Left lung (tissue), 10 donors: ENCODE data around the gene VPS37C. TPM values are rescaled to one million over a fixed set of nuclear protein-coding genes. Genes with fewer than 3 reads are reported as not detected.

Experiments
- ATAC-seq: fragments of 200-7000 bp; cut with Tn5 transposase; one replicate; pipeline ENCODE4 v1.9.1; 2020; ENCODE audit warnings: moderate library complexity
- DNase-seq, 4 donors: peaks; one replicate each; pipeline ENCODE4 v3.0.0-alpha.2; 2013 to 2020
- H3K27ac ChIP-seq, 2 donors: fragments of 200-600 bp; sonication (generic) in 1 of 2; one replicate each; pipeline versions ENCODE4 v1.5.0 to v1.8.0; 2020 to 2021
- H3K27me3 ChIP-seq, 2 donors: fragments of 200-600 bp; sonication (generic) in 1 of 2; one replicate each; pipeline versions ENCODE4 v1.5.0 to v1.8.0; 2020 to 2021
- H3K36me3 ChIP-seq, 2 donors: fragments of 200-600 bp; sonication (generic) in 1 of 2; one replicate each; pipeline versions ENCODE4 v1.5.0 to v1.8.0; 2020 to 2021
- H3K4me1 ChIP-seq, 2 donors: fragments of 200-600 bp; one replicate each; pipeline ENCODE4 v1.8.0; 2021
- H3K4me3 ChIP-seq, 2 donors: fragments of 200-600 bp; sonication (generic) in 1 of 2; one replicate each; pipeline versions ENCODE4 v1.5.0 to v1.8.0; 2020 to 2021; ENCODE audit warnings: mild to moderate bottlenecking in 1 of 2
- H3K9me3 ChIP-seq, 2 donors: fragments of 200-600 bp; sonication (generic) in 1 of 2; one replicate each; pipeline versions ENCODE4 v1.5.0 to v1.8.0; 2020 to 2021
- intact Hi-C, 2 donors: fragments of 100-400 bp; cut with DNase I; formaldehyde crosslinking; loops; one replicate each; pipeline versions ENCODE4 v1.11.2 to v1.14.2; 2022
- polyA plus RNA-seq, 6 donors: library from polyadenylated mRNA; unstranded; fragments of 120-200 nt; gene quantifications; one replicate each; pipeline ENCODE4 v1.2.1, GENCODE V29; 2013; ENCODE audit not compliant: insufficient read length in 6 of 6
- total RNA-seq, 2 donors: library from RNA; stranded (reverse); fragmentation: NEBNext Ultra II Directional; extraction: Animal tissue kit (Norgen Biotek cat#: 25700); gene quantifications; one replicate each; pipeline ENCODE4 v1.2.1, GENCODE V29; 2021
- TF ChIP-seq, protein P1 (sequence below), 2 donors: fragments of 200-600 bp; sonication (generic) in 1 of 2; IDR thresholded peaks; one replicate each; pipeline versions ENCODE4 v1.5.0 to v1.8.0; 2021; ENCODE audit warnings: antibody characterized with exemption in 2 of 2
- donor health status: DM: no; HTN: yes; CAD: no.
- donor health status: DM: no; HTN: no; CAD: no.

The VPS37C gene
- total and polyA plus RNA-seq, 8 donors: 14.7 to 30.8 (median 17.7) TPM

GRCh38 chr11:61123775-61124571 lies 37.3 kb downstream of the VPS37C start:
- Histone ChIP-seq H3K4me3 (no peak overlapping the region), H3K27me3 (no peaks in the 10 kb centered on the region), H3K9me3 (no peaks in the 10 kb centered on the region), H3K4me1 (no peaks in the 10 kb centered on the region), H3K27ac (no peak overlapping the region), H3K36me3 (peaks cover 0 to 6% of the 10 kb centered on the region in 2 donors)
- DNase-seq (no peak), ATAC-seq (no peak)
- intact Hi-C loops: no loop called here
- TF ChIP-seq, protein P1, sequence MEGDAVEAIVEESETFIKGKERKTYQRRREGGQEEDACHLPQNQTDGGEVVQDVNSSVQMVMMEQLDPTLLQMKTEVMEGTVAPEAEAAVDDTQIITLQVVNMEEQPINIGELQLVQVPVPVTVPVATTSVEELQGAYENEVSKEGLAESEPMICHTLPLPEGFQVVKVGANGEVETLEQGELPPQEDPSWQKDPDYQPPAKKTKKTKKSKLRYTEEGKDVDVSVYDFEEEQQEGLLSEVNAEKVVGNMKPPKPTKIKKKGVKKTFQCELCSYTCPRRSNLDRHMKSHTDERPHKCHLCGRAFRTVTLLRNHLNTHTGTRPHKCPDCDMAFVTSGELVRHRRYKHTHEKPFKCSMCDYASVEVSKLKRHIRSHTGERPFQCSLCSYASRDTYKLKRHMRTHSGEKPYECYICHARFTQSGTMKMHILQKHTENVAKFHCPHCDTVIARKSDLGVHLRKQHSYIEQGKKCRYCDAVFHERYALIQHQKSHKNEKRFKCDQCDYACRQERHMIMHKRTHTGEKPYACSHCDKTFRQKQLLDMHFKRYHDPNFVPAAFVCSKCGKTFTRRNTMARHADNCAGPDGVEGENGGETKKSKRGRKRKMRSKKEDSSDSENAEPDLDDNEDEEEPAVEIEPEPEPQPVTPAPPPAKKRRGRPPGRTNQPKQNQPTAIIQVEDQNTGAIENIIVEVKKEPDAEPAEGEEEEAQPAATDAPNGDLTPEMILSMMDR (IDR thresholded peaks at IDR 0.05): no peak

- H3K9me3 ChIP-seq: no peaks in the 10 kb centered on the region
- TF ChIP-seq, protein P1 (IDR thresholded peaks at IDR 0.05): no peak
- no peaks in the 10 kb centered on the region for H3K4me1 ChIP-seq
- H3K4me3 ChIP-seq: no peak overlapping the region
- H3K27me3 ChIP-seq: peaks cover 0 to 11% of the 10 kb centered on the region in 2 donors
- no peak overlapping the region for H3K27ac ChIP-seq
- intact Hi-C loops: no loop called here
- no peaks in the 10 kb centered on the region for H3K36me3 ChIP-seq
- no peak for DNase-seq
- no peak for ATAC-seq
Observed at GRCh38 chr11:61122761-61123160, 38.5 kb downstream of the VPS37C start.

GRCh38 chr11:61121917-61122316 lies 39.3 kb downstream of the VPS37C start:
- no peaks in the 10 kb centered on the region for H3K4me1 ChIP-seq
- no peak overlapping the region for H3K27ac ChIP-seq
- no peaks in the 10 kb centered on the region for H3K36me3 ChIP-seq
- no peak for ATAC-seq
- TF ChIP-seq, protein P1 (IDR thresholded peaks at IDR 0.05): no peak
- no peak for DNase-seq
- no peak overlapping the region for H3K4me3 ChIP-seq
- H3K9me3 ChIP-seq: no peaks in the 10 kb centered on the region
- intact Hi-C loops: no loop called here
- H3K27me3 ChIP-seq: peaks cover 0 to 12% of the 10 kb centered on the region in 2 donors

DNA sequence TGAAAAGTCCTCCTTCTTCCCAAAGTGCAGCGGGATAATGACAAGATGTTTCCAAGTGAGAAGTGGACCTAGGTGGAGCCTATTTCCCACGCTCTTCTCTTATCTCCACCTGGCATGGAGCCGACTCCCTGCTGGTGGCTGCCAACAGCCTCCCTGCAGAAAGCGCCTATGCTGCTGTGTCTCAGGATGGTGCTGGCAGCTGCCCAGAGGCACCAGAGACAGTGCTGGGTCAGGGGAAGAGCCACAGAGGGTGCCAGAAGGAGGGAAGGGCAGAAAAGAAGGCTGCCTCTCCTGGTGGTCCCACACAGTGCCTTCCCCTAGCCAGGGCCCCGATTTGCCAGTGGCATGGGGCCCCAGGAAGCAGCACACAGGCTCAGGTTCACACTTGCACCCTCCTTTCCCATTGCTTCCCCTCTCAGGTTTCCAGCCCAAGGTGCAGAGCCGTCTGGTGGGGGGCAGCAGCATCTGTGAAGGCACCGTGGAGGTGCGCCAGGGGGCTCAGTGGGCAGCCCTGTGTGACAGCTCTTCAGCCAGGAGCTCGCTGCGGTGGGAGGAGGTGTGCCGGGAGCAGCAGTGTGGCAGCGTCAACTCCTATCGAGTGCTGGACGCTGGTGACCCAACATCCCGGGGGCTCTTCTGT lies 39.9 kb downstream of the VPS37C start:
- Histone ChIP-seq H3K36me3 (no peaks in the 10 kb centered on the region), H3K27me3 (peaks cover 0 to 12% of the 10 kb centered on the region in 2 donors), H3K4me3 (no peak overlapping the region), H3K27ac (no peak overlapping the region), H3K4me1 (no peaks in the 10 kb centered on the region), H3K9me3 (no peaks in the 10 kb centered on the region)
- intact Hi-C loops: no loop called here
- ATAC-seq (no peak), DNase-seq (no peak)
- TF ChIP-seq, protein P1 (IDR thresholded peaks at IDR 0.05): no peak

GRCh38 chr11:61120706-61121191 lies 40.5 kb downstream of the VPS37C start:
- DNase-seq (peak in 1 of 4 donors; percentile 33), ATAC-seq (no peak)
- Histone ChIP-seq H3K4me1 (no peaks in the 10 kb centered on the region), H3K4me3 (no peak overlapping the region), H3K9me3 (no peaks in the 10 kb centered on the region), H3K27me3 (peaks cover 0 to 12% of the 10 kb centered on the region in 2 donors), H3K27ac (no peak overlapping the region), H3K36me3 (no peaks in the 10 kb centered on the region)
- TF ChIP-seq, protein P1 (IDR thresholded peaks at IDR 0.05): no peak
- intact Hi-C loops: no loop called here
